Thyroid gland (tissue), 4 donors: Measurements from ENCODE around the gene FBXL13.
"Not testable (repeated sequence)": the region's sequence is repeated elsewhere in the genome, so short reads cannot be mapped to it uniquely, and the experiment has no call there.

Source experiments
- CTCF ChIP-seq, 6 experiments: fragments of 200-600 bp in 3 of 6; fragments of 450-650 bp in 3 of 6; sonication (generic) in 3 of 6; IDR thresholded peaks; one replicate each; pipeline ENCODE4 v1.5.1; 2016 to 2019; ENCODE audit warnings: antibody characterized with exemption in 6 of 6, mild to moderate bottlenecking in 2 of 6, inconsistent platforms in 1 of 6, moderate library complexity in 1 of 6
- POLR2A ChIP-seq, 2 donors: fragments of 450-650 bp; IDR thresholded peaks; one replicate each; pipeline ENCODE4 v1.6.1; 2017; ENCODE audit warnings: antibody characterized with exemption in 2 of 2, mild to moderate bottlenecking in 2 of 2, moderate library complexity in 1 of 2

DNA sequence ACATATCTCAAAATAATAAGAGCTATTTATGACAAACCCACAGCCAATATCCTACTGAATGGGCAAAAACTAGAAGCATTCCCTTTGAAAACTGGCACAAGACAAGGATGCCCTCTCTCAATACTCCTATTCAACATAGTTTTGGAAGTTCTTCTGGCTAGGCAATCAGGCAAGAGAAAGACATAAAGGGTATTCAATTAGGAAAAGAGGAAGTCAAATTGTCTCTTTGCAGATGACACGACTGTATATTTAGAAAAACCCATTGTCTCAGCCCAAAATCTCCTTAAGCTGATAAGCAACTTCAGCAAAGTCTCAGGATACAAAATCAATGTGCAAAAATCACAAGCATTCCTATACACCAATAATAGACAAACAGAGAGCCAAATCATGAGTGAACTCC, 32.8 kb downstream of the FBXL13 start:
- TF ChIP-seq POLR2A, CTCF (IDR thresholded peaks at IDR 0.05): not testable (repeated sequence)
